Astrocyte (in vitro differentiated cells and primary cell): ENCODE results near the gene CKLF.

ENCODE experiments used
- CTCF ChIP-seq: IDR thresholded peaks from 2 replicates; pipeline ENCODE4 v1.5.1; 2011; ENCODE audit warnings: low read depth, mild to moderate bottlenecking, inconsistent platforms, low read length, moderate library complexity; ENCODE audit not compliant: insufficient read depth
- EZH2 ChIP-seq: IDR thresholded peaks from 2 replicates; pipeline ENCODE4 v1.6.1; 2012; ENCODE audit warnings: mild to moderate bottlenecking, low read length, inconsistent platforms; ENCODE audit not compliant: insufficient read depth

GRCh38 chr16:66548868-66549267, 3.5 kb upstream of the CKLF start:
- TF ChIP-seq CTCF (no peak), EZH2 (no peak)
